ENCODE measurements around the gene DNAJB7.
A peak's percentile ranks its signal among the peaks of the same experiment; 100 is the strongest.
"Not testable (repeated sequence)": the region's sequence is repeated elsewhere in the genome, so short reads cannot be mapped to it uniquely, and the experiment has no call there.

Gene DNAJB7

DNA sequence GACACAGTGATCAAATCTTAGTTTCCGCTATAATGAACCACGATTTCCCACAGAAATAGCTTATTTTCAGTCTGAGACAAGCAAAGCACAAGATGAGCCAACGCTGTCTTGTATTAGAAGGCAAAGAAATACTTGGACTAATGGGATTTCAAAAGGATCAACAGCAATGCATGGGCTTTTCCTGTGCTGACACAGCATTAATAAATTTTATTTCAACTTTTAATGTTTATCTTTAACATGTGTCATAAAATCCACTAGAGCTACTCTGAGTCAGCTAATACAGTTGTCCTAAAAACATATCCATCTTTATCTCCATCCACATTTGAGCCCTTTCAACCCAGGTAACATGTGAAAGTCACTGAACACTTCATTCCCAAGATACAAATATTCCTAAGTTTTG lies 27.3 kb downstream of the DNAJB7 start:
- TF ChIP-seq, protein P1, sequence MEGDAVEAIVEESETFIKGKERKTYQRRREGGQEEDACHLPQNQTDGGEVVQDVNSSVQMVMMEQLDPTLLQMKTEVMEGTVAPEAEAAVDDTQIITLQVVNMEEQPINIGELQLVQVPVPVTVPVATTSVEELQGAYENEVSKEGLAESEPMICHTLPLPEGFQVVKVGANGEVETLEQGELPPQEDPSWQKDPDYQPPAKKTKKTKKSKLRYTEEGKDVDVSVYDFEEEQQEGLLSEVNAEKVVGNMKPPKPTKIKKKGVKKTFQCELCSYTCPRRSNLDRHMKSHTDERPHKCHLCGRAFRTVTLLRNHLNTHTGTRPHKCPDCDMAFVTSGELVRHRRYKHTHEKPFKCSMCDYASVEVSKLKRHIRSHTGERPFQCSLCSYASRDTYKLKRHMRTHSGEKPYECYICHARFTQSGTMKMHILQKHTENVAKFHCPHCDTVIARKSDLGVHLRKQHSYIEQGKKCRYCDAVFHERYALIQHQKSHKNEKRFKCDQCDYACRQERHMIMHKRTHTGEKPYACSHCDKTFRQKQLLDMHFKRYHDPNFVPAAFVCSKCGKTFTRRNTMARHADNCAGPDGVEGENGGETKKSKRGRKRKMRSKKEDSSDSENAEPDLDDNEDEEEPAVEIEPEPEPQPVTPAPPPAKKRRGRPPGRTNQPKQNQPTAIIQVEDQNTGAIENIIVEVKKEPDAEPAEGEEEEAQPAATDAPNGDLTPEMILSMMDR (IDR thresholded peaks at IDR 0.05; ENCODE audit: low read depth, low read length), result no peak
- peaks cover 86% of the 10 kb centered on the region for H3K36me3 ChIP-seq
- no peak overlapping the region for H3K27ac ChIP-seq
- DNase-seq, result no peak
- no peaks in the 10 kb centered on the region for H3K9me3 ChIP-seq (ENCODE audit: severe bottlenecking)
- H3K4me3 ChIP-seq (ENCODE audit: low read depth, low read length), result no peak overlapping the region
- H3K27me3 ChIP-seq (ENCODE audit: insufficient read depth, low read depth, severe bottlenecking), result no peaks in the 10 kb centered on the region

DNA sequence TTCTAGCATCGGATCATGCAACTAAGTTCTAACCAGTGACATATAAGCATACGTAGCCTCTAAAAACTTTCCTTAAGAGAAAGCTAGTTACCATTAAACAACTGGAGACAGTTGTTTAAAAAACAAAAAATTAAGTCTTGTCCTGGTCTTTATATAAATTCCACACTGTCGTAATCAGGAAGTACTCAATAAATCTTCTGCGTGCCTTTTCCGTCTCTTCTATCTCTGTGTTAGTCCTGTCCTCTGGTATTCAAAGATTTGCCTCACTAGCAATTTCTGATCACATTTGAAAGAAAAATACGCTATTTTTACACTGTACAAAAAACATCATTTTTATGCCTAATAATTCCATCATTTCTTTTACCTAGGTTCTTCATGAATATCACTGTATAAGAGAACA lies 32.8 kb downstream of the DNAJB7 start:
- Histone ChIP-seq H3K9me3 (ENCODE audit: severe bottlenecking) (no peaks in the 10 kb centered on the region), H3K36me3 (peaks cover 76% of the 10 kb centered on the region), H3K4me3 (ENCODE audit: low read depth, low read length) (no peak overlapping the region), H3K27me3 (ENCODE audit: insufficient read depth, low read depth, severe bottlenecking) (no peaks in the 10 kb centered on the region), H3K27ac (no peak overlapping the region)
- DNase-seq, result no peak
- TF ChIP-seq, protein P1 (IDR thresholded peaks at IDR 0.05; ENCODE audit: low read depth, low read length), result no peak

DNA sequence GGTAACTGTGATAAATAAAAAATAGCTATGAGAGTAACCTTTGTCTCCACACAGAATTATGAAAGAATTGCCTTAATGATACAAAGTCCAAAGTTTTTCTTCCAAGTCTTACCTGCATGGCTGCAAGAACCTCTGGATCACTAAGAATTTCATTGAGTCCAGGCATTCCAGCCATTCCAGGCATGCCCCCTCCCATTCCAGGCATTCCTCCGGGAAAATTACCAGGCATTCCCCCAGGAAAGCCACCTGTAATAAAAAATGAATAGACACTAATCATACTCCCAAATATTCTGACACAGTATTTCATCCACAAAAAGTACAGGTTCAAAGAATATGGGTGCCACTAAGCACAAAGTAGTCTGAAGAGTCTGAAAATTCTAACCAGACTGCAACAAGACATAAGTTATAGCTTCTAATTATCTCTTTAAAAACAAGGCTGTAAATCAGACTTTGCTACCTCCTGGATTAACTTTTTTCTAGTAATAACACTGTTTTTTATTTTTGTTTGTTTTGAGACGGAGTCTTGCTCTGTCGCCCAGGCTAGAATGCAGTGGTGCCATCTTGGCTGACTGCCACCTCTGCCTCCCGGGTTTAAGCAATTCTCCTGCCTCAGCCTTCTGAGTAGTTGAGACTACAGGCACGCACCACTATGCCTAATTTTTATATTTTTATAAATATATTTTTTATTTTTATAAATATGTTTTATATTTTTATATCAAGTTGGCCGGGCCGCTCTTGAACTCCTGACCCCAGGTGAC lies 34.8 kb downstream of the DNAJB7 start:
- no peak overlapping the region for H3K27ac ChIP-seq
- no peaks in the 10 kb centered on the region for H3K9me3 ChIP-seq (ENCODE audit: severe bottlenecking)
- H3K27me3 ChIP-seq (ENCODE audit: insufficient read depth, low read depth, severe bottlenecking), result no peaks in the 10 kb centered on the region
- H3K4me3 ChIP-seq (ENCODE audit: low read depth, low read length), result no peak overlapping the region
- TF ChIP-seq, protein P1 (IDR thresholded peaks at IDR 0.05; ENCODE audit: low read depth, low read length), result no peak
- H3K36me3 ChIP-seq, result peaks cover 66% of the 10 kb centered on the region
- DNase-seq, result no peak

DNA sequence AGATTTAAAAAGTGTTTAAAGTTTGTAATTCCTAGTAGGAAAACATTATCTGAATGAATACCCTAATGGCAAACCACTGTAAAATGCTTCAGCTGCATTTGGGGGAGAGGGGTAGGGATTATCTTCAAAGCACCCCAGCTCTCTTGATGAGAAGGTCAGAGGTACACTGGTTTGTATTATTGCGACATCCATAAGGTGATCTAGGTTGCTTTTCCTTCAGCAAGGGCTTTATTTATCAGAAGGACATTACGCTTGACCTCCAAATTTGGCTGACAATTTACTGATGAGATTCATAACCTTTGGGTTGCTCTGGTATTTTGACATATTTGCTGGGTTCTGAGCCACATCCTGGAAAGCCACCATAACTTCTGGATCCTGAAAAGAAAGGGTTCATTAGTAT lies 35.6 kb downstream of the DNAJB7 start:
- H3K36me3 ChIP-seq, result peaks cover 57% of the 10 kb centered on the region
- not testable (repeated sequence) for H3K9me3 ChIP-seq (ENCODE audit: severe bottlenecking); H3K27ac ChIP-seq; H3K27me3 ChIP-seq (ENCODE audit: insufficient read depth, low read depth, severe bottlenecking); DNase-seq; H3K4me3 ChIP-seq (ENCODE audit: low read depth, low read length)

DNA sequence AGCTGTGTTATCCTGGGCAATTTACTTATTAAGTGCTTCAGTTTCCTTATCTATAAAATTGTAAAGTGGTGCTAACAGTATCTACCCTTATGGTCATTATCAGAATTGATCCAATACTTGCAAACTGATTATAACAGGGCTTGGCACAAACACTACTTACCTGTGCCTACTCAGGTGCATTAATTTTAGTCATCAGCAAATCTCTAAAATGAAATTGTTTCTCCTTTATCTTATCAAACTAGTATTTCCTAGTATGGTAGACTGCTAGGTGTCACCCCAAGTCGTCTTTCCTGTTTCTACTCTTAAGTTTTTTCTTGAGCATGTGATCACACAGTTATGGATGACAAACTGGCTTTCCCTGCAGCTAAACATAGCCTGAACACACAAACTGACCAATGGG lies 38.5 kb downstream of the DNAJB7 start:
- TF ChIP-seq, protein P1 (IDR thresholded peaks at IDR 0.05; ENCODE audit: low read depth, low read length), result no peak
- peaks cover 34% of the 10 kb centered on the region for H3K36me3 ChIP-seq
- H3K4me3 ChIP-seq (ENCODE audit: low read depth, low read length), result no peak overlapping the region
- no peak overlapping the region for H3K27ac ChIP-seq
- no peaks in the 10 kb centered on the region for H3K9me3 ChIP-seq (ENCODE audit: severe bottlenecking)
- H3K27me3 ChIP-seq (ENCODE audit: insufficient read depth, low read depth, severe bottlenecking), result no peaks in the 10 kb centered on the region
- DNase-seq, result no peak

DNA sequence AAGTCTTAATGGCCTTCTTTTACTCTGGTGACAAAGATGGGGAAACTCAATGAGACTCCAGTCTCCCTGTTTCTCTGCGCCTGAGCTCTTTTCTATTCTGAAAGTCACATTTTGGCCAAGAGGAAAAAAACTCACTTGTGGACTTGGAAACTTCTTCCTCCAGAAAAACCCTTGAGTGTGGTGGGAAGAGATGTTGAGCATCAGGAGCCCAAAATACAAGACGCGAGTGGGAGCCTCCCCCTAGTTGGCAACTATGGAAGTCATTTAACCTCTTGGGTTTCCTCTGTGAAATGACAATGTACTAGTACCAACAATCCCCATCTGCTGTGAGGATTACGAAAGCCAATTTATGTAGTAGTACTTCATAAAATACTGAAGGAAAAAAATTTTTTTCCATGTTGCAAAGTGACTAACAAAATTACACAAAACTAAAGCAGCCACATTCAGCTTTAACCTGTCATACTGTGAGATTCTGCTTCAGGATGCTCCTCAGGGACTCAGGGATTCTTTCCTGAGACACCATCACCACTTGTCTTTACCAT lies 42.2 kb downstream of the DNAJB7 start:
- DNase-seq, result peak; percentile 18
- H3K4me3 ChIP-seq (ENCODE audit: low read depth, low read length), result peak overlapping the region; percentile 71
- H3K27me3 ChIP-seq (ENCODE audit: insufficient read depth, low read depth, severe bottlenecking), result no peaks in the 10 kb centered on the region
- no peaks in the 10 kb centered on the region for H3K9me3 ChIP-seq (ENCODE audit: severe bottlenecking)
- H3K27ac ChIP-seq, result peak overlapping the region; percentile 78
- peaks cover 9% of the 10 kb centered on the region for H3K36me3 ChIP-seq
- TF ChIP-seq, protein P1 (IDR thresholded peaks at IDR 0.05; ENCODE audit: low read depth, low read length), result no peak

Data from WERI-Rb-1 (cell line).